ENCODE results near the gene FADS3.

- TF ChIP-seq POLR2A (IDR thresholded peaks at IDR 0.05) (no peak), POLR2AphosphoS5 (IDR thresholded peaks at IDR 0.05) (no peak), CTCF (IDR thresholded peaks at IDR 0.05) (no peak)
Measured at GRCh38 chr11:61927501-61927900, 36.2 kb upstream of the FADS3 start.

Measured in upper lobe of left lung (tissue), 4 donors.